AG09309 (cell line): ENCODE measurements around the gene MAGED2.
"Not testable (repeated sequence)": the region's sequence is repeated elsewhere in the genome, so short reads cannot be mapped to it uniquely, and the experiment has no call there.

ENCODE experiments used
- DNase-seq: peaks from one replicate; pipeline ENCODE4 v3.0.0-alpha.2; 2010; ENCODE audit warnings: low read depth
- H3K4me3 ChIP-seq: 2 replicates; pipeline ENCODE4 v1.5.1; 2011; ENCODE audit warnings: mild to moderate bottlenecking, low read depth, low read length, moderate library complexity; ENCODE audit not compliant: control insufficient read depth
- TF ChIP-seq, protein P1 (sequence below): IDR thresholded peaks from 2 replicates; pipeline ENCODE4 v1.5.1; 2011; ENCODE audit warnings: mild to moderate bottlenecking, low read depth, low read length, inconsistent platforms; ENCODE audit not compliant: insufficient read depth, control insufficient read depth; ENCODE audit errors: missing control alignments

The MAGED2 gene

DNA sequence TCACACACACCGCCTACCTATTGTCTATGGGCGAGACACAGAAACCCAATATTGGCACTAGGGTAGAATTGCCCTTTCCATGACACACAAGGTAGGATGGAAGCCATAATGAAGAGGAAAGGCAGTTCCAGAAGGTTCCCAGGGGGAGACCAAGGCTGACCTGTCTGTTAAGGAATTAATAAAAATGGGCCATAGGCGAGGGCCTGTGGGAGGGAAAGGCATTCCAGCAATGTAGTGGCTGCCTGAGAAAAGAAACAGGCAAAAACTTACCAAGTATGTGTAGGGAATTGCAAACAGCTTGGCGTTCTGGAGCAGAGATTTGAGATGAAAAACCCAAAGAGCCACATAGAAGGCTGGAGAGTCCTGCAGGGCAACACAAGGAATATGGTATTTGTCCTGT, 19.1 kb downstream of the MAGED2 start:
- H3K4me3 ChIP-seq: no peak overlapping the region
- no peak for DNase-seq
- TF ChIP-seq, protein P1, sequence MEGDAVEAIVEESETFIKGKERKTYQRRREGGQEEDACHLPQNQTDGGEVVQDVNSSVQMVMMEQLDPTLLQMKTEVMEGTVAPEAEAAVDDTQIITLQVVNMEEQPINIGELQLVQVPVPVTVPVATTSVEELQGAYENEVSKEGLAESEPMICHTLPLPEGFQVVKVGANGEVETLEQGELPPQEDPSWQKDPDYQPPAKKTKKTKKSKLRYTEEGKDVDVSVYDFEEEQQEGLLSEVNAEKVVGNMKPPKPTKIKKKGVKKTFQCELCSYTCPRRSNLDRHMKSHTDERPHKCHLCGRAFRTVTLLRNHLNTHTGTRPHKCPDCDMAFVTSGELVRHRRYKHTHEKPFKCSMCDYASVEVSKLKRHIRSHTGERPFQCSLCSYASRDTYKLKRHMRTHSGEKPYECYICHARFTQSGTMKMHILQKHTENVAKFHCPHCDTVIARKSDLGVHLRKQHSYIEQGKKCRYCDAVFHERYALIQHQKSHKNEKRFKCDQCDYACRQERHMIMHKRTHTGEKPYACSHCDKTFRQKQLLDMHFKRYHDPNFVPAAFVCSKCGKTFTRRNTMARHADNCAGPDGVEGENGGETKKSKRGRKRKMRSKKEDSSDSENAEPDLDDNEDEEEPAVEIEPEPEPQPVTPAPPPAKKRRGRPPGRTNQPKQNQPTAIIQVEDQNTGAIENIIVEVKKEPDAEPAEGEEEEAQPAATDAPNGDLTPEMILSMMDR: no peak

DNA sequence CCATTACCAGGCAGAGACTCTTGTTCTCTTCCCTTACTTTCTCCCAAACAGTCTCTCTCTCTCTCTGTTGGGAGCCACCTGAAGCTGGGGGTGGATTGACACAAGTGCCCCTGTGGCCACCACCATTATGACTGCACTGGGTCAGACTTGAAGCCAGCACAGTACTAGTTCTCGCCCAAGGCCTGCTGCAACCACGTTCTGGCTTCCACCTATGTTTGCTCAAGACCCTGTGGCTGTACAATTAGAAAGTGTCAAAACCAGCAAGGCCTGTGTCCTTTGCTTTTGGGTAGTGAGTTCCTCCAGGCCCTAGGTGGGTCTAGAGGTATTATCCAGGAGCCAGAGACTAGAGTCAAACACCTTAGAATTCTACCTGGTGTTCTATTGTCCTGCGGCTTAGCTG, 31.0 kb downstream of the MAGED2 start:
- H3K4me3 ChIP-seq: no peak overlapping the region
- TF ChIP-seq, protein P1: no peak
- DNase-seq: no peak

DNA sequence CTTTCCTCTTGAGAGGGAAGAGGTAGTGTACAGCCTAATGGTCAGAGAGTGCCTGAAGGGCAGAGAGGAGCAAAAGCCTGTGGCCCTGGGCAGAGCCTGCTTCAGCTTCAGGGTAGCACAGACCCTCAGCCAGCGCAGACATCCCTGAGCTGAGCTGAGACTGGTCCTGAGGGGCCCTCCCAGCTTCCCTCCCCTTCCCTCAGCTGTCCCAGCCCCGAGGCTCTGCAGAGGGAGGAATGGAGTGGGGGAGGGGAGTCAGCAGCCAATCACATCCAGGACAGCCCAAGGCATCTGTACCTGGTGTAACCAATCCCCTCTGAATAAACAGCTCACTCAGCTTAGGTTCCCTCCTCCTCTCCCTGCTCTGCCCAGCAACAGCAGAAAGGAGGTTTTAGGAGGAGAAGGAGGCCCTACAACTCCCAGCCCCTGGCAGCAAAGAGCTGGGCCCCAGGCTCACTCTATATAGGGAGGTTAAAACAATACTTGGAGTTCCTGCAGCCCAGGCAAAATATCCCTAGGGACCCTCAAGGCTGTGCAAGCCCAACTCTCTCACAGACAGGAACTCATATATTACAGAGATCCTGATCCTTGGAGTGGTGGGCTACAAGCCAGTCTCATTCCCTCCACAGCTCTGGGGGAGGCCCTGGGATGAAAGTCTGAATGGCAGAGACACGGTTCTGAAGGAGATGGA, 33.8 kb downstream of the MAGED2 start:
- H3K4me3 ChIP-seq, DNase-seq: not testable (repeated sequence)

DNA sequence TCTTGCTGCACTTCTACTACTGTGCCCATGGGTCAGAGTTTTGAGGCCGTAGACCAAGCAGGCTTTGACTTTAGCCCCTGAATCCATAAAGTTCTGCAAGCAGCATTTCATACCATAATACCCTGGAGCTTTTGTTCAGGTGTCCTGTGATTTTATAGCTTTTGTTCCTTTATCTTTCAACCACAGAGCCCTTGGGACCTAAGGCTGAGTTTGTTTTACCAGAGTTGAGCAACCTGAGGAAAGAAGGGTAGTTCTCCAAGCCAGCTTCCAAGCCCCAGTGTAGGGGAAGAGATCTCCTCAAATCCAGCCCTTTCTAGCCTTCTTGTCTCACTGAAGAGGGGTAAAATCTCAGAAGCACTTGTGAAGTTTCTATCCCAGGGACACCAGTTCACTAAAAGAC, 35.1 kb downstream of the MAGED2 start:
- TF ChIP-seq, protein P1: no peak
- H3K4me3 ChIP-seq: no peak overlapping the region
- DNase-seq: no peak

DNA sequence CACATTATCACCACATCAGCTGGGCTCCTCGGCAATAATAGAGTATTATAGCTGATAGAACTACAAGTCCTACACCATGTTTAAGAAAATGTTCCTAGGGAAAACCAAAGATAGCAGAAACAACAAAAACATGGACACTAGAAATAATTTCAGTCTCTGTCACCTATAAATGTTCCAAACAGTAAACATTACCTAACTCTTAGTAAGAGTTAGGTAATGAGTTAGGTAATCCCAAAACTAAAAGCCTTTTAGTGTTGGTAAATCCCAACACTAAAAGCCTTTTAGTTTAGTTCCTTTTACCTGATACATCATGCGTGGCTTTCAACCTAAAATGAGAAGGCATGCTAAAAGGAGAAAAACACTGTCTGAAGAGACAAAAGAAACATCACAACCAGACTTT, 35.5 kb downstream of the MAGED2 start:
- TF ChIP-seq, protein P1: no peak
- DNase-seq: no peak
- no peak overlapping the region for H3K4me3 ChIP-seq

DNA sequence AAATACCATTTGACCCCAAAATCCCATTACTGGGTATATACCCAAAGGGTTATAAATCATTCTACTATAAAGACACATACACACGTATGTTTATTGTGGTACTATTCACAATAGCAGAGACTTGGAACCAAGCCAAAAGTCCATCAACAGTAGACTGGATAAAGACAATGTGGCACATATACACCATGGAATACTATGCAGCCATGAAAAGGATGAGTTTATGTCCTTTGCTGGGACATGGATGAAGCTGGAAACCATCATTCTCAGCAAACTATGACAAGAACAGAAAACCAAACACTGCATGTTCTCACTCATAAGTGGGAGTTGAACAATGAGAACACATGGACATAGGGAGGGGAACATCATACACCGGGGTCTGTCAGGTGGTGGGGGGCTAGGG, 40.2 kb downstream of the MAGED2 start:
- H3K4me3 ChIP-seq, DNase-seq: not testable (repeated sequence)

DNA sequence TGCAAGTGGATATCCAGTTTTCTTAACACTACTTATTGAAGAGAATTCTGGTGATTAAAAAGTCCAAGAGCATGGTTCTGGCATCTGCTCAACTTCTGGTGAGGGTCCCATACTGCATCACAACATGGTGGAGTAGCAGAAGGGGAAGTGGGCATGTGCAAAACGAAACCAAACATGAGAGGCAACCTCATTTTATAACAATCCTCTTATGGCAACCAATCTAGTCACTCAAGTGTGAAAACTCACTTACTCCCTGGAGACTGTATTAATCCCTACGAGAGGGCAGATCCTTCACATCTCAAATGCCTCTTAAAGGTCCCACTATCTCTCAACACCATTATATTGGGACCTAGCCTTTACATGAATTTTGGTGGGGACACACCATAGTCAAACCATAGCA, 57.7 kb downstream of the MAGED2 start:
- DNase-seq: no peak
- TF ChIP-seq, protein P1: no peak
- no peak overlapping the region for H3K4me3 ChIP-seq
